IPS-18c (cell line): ENCODE measurements around the gene ARID2.

Source experiments
- H3K4me3 ChIP-seq: 2 replicates; pipeline ENCODE4 v1.7.0; 2013; ENCODE audit warnings: low read depth, mild to moderate bottlenecking, low read length, moderate library complexity; ENCODE audit not compliant: insufficient read depth
- H3K9me3 ChIP-seq: one replicate; pipeline ENCODE4 v1.6.1; 2013; ENCODE audit warnings: mild to moderate bottlenecking, low read length, moderate library complexity; ENCODE audit not compliant: control insufficient read depth, insufficient read depth

The ARID2 gene

DNA sequence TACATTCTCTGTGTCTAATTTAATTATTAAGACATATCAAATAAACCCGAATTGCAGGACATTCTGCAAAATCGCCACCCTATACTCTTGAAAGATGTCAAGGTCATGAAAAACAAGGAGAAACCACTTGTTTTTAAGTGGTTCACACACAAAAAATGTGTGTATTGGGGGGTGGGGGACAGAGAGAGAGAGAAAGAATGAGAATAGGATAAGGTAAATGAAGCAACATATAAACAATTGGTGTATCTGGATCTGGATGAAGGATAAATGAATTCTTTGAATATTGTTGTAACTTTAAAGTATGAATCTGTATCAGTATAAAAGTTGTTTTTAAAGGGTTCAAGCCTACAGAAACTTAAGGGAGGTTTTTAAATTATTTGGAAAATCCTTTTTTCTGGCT lies 72.1 kb downstream of the ARID2 start:
- no peak overlapping the region for H3K4me3 ChIP-seq
- H3K9me3 ChIP-seq, result no peaks in the 10 kb centered on the region

DNA sequence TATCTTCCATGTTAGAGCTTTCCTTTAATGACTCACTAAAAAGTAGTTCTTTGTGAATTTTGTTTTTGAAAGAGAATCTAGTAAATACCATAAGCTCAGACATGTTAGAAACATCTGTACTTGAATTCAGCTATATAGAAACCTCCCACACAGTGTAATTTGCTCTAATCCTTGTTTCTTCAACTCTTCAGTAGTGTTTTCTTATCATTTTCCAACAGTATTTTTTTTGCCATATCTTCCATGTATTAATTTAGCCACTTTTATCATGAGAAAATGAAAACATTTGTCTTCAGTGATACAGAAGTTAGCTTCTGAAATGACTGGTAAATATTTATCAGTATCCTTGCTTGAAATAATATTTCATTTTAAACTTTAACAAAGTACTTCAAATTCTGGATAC lies 73.6 kb downstream of the ARID2 start:
- Histone ChIP-seq H3K4me3 (no peak overlapping the region), H3K9me3 (no peaks in the 10 kb centered on the region)

DNA sequence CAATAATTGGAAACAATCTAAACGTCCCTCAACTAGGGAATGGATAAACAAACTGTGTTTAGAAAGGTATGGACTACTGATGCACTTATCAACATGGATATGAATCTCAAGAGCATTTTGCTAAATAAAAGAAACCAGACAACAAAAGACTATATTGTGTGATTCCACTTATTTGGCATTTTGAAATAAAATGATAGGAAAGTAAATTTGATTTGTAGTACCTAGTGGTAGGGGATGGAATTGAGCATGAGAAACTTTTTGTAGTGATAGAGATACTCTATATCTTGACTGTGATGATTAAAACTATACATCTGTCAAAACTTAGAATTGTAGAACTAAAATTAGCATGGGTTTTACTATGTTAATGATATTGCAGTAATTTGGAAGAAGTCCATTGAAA lies 87.1 kb downstream of the ARID2 start:
- Histone ChIP-seq H3K9me3 (no peaks in the 10 kb centered on the region), H3K4me3 (no peak overlapping the region)

DNA sequence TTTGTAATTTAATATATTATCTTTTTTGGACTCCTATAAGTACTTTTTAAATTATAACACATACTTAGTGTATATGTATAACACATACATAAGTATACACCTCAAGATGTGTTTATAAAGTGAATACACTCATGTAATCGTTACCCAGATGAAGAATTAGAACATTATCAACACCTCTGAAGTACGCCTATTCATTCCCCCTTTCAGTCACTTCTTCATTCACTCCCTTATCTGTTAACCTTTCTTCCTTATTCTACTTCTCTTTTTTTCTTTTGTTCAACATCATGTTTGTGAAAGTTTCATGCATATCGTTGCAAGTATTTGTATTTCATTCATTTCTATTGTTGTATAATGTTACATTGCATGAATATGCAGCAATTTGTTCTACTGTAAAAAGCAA lies 98.5 kb downstream of the ARID2 start:
- H3K4me3 ChIP-seq, result no peak overlapping the region
- H3K9me3 ChIP-seq, result no peaks in the 10 kb centered on the region

DNA sequence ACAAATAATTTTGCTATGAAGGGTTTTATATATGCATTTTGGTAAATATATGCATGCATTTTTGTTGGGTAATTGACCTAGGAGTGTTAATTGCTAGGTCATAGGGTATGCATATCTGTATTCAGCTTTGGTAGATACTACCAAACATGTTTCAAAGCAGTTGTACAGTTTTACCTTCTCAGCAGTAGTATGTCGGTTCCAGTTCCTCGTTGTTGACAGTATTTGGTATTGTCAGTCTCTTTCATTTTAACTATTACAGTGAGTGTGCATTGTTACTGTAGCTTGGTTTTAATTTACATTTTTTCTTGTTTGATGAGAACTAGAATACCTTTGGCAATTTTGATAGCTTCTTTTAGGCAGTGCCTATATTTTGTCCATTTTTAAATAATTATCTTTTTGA lies 98.9 kb downstream of the ARID2 start:
- Histone ChIP-seq H3K9me3 (no peaks in the 10 kb centered on the region), H3K4me3 (no peak overlapping the region)

DNA sequence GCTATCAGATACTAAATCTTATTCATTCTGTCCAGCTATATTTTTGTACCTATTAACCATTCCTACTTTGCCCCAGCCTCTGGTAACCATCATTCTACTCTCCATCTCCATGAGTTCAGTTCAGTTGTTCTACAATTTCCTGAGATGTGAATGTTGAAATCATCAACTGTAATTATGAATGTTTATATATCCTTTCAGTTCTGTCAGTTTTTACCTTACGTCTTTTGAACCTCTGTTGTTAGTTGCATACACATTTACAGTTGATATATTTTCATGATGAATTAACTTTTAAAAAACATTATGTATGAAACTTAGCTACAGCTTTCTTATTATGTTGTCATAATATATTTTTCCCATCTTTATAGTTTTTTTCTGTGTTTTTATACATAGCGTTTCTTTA lies 102.1 kb downstream of the ARID2 start:
- Histone ChIP-seq H3K4me3 (no peak overlapping the region), H3K9me3 (no peaks in the 10 kb centered on the region)

DNA sequence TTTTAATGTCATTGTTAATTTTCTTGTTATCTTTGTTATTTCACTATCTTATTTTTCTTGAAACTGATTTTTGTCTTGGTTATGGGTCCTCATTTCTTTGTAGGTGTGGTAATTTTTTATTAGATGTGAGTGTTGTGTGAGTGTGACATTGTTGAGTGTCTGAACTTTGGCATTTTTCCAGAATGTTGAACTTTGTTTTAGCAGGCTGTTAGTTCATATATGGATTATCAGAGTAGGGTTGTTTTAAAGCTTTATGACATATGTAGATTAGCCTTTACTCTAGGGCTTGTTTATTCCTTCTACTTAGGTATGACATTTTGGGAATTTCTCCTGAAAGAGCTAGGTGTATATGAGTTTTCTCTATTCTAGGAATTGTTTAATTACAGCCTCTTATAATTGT lies 103.9 kb downstream of the ARID2 start:
- Histone ChIP-seq H3K9me3 (no peaks in the 10 kb centered on the region), H3K4me3 (no peak overlapping the region)

DNA sequence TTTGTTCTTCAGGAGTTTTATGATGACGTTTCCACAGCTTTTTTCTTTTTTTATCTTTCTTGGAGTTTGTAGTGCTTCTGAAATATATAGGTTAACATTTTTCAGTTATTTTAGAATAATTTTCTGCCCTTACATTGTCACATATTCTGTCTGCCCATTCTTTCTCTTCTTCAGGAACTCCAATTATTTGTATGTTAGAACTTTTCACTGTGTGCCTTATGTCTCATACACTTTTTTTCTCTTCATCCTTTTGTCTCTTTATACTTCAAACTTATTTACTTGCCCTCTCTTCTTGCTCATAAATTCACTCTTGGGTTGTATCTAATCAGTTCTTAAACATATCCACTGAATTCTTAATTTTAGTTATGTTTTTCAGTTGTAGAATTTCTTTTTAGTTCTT lies 105.3 kb downstream of the ARID2 start:
- no peak overlapping the region for H3K4me3 ChIP-seq
- H3K9me3 ChIP-seq, result no peaks in the 10 kb centered on the region

DNA sequence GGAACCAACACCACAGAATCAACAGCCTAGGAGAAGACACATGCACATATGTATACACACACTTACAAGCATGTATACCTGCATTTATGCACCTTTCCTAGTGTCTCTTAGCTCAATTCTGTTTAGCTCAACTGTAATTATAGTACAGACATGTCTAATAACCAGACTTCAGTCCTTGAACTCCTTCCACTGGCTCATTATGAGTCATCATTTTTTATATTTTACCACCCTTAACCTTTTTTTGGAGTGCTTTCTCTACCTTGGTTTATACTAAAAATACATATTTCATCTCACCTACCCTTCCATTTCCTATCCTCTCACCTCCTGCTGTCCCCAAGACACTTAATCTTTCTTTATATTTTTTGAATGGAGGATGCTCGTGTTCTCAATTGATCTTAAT lies 110.4 kb downstream of the ARID2 start:
- Histone ChIP-seq H3K9me3 (no peaks in the 10 kb centered on the region), H3K4me3 (no peak overlapping the region)

DNA sequence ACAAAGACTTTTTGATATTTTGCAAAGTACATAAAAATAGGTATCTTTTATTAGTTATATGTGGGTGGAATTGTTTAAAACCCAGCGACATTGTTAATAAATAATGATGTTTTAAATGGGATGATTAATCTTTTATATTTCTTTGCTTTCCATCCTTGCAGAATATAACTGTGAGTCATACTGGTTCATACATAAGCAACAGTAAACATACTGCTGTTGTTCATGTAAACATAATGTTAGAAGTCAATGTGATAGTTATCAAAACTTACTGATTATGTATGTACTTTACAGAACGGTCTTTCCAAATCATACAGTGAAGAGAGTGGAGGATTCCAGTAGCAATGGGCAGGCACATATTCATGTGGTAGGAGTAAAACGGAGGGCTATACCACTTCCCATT lies 119.8 kb downstream of the ARID2 start:
- H3K4me3 ChIP-seq, result no peak overlapping the region
- no peaks in the 10 kb centered on the region for H3K9me3 ChIP-seq

DNA sequence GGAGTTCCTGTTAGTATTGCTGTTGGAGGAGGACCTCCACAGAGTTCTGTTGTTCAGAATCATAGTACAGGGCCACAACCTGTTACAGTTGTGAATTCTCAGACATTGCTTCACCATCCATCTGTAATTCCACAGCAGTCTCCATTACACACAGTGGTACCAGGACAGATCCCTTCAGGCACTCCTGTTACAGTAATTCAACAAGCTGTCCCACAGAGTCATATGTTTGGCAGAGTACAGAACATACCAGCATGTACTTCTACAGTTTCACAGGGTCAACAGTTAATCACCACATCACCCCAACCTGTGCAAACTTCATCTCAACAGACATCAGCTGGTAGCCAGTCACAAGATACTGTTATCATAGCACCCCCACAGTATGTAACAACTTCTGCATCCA lies 120.8 kb downstream of the ARID2 start:
- Histone ChIP-seq H3K9me3 (no peaks in the 10 kb centered on the region), H3K4me3 (no peak overlapping the region)

DNA sequence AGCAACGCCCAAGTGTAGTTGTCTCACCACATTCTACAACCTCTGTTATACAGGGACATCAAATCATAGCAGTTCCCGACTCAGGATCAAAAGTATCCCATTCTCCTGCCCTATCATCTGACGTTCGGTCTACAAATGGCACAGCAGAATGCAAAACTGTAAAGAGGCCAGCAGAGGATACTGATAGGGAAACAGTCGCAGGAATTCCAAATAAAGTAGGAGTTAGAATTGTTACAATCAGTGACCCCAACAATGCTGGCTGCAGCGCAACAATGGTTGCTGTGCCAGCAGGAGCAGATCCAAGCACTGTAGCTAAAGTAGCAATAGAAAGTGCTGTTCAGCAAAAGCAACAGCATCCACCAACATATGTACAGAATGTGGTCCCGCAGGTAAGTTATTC lies 123.0 kb downstream of the ARID2 start:
- no peaks in the 10 kb centered on the region for H3K9me3 ChIP-seq
- no peak overlapping the region for H3K4me3 ChIP-seq

DNA sequence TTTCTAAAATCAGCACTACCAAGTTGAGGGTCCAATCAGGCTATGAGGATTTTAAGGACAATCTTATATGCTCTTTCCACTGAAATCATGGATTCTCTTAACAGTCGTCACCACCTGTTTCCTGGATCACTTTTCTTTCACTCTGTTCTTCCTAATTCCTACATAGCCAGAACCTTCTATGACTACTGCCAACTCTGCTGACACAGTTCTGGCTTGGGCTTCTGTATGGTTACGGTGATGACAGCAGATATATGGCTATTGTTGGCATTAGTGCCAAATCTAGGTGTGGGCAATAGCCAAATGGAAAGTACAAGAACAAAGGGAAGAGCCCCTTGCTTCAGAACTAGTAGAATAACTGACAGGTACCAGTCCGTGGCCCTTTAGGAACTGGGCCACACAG lies 124.0 kb downstream of the ARID2 start:
- no peaks in the 10 kb centered on the region for H3K9me3 ChIP-seq

DNA sequence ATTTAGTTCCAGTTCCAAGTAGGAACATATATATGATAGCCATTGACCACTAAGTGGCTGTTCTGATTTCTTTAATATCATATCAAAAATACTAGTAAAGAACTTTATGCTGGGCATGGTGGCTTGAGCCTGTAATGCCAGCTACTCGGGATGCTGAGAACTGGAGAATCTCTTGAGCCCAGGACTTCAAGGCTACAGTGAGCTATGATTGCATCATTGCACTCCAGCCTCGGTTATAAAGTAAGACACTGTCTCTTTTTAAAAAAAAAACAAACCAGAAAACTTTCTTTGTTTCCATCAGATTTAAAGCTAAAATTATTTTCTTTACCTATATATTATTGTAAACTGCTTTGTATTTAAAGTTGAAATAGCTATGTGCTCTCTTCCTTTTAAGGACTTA lies 133.8 kb downstream of the ARID2 start:
- Histone ChIP-seq H3K4me3 (no peak overlapping the region), H3K9me3 (no peaks in the 10 kb centered on the region)

More for the DNA sequence above, 124.0 kb downstream of the ARID2 start:
- no peak overlapping the region for H3K4me3 ChIP-seq

DNA sequence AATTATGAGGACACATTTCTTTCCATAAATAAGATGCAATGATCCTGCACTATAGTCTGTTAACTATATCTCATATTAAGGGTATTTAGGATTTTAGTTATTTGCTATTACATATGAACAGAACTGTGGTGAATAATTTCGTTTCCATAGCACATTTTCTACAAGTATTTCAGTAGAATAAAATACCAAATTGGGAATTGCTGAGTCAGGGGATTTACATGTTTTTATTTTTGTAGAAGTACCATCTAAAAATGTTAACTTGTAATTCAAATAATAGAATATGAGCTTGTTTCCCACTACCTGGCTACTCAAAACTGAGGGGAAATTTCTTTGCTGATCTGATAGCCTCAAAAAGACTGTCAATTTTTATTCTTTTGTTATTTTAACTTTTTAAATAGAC lies 136.8 kb downstream of the ARID2 start:
- H3K9me3 ChIP-seq, result no peaks in the 10 kb centered on the region
- no peak overlapping the region for H3K4me3 ChIP-seq

DNA sequence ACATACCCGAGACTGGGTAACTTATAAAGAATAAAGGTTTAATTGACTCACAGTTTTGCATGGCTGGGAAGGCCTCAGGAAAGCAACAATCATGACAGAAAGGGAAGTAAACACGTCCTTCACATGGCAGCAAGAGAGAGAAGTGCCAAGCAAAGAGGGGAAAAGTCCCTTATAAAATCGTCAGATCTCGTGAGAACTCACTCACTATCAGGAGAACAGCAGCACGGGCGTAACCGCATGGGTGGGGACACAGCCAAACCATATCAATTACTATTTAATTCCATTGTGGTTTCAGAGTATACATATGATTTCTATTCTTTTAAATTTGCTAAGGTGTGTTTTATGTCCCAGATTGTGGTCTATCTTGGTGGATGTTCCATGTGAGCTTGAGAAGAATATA lies 142.9 kb downstream of the ARID2 start:
- Histone ChIP-seq H3K4me3 (no peak overlapping the region), H3K9me3 (no peaks in the 10 kb centered on the region)

DNA sequence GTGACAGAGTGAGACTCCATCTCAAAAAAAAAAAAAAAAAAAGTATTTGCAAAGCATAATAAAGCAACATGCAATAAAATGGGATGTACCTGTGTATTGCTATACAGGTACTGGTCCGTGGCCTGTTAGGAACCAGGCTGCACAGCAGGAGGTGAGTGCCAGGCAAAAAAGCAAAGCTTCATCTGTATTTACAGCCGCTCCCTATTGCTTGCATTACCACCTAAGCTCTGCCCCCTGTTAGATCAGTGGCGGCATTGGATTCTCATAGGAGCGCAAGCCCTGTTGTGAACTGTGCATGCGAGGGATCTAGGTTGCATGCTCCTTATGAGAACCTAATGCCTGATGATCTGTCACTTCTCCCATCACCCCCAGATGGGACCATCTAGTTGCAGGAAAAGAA lies 147.6 kb downstream of the ARID2 start:
- H3K9me3 ChIP-seq, result no peaks in the 10 kb centered on the region

DNA sequence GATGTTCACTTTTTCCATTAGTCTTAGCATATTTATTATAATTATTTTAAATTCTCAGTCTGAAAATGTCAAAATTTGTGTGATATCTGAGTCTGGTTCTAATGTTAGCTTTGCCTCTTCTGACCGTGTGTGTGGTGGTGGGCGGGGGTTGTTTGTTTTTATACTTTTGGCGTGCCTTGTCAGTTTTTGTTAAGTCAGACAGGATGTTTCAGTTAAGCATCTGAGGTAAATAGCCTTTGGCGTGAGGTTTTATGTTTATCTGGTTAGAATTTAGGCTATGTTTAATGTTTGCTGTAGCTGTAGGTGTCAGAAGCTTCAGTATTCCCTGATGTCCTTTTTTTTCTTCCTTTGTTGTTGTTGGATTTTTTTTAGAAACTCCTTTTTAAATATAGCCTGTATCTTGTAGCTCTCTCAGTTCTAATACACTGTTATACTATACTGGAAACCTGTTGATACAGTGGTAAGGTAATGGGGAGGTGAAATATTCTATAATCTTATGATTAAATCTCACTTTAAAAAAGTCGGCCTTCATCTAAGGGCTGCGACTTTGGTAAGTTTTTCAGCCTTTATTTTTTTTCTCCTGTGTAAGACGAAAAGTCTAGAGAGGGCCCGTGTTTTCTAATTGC lies 149.2 kb downstream of the ARID2 start:
- Histone ChIP-seq H3K9me3 (no peaks in the 10 kb centered on the region), H3K4me3 (no peak overlapping the region)

More for the DNA sequence above, 147.6 kb downstream of the ARID2 start:
- H3K4me3 ChIP-seq, result no peak overlapping the region

DNA sequence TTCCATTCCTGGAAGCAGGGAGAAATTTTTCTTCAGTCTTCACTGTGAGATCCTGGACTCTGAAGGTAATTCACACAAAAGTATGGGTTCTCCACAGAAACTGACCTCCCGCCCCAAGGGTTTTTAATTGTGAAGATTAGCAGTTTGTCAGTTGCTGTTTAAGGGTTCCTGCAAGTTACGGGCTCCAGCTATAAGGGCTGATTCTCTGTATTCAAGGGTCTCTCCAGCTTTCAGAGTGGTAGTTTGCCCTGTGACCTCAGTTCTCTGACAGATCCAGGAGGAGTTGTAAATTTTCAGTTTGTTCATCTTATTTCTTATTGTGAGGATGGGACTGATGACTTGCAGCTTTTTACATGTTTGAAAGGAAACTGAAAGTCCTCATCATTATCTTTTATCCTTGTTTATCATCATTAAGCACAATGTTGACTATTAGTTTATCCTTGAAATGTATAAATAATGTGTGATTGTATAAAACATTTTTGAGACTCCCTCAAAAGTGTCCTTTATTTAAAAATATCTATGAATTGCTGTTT lies 149.9 kb downstream of the ARID2 start:
- no peaks in the 10 kb centered on the region for H3K9me3 ChIP-seq

More for the DNA sequence above, 149.9 kb downstream of the ARID2 start:
- no peak overlapping the region for H3K4me3 ChIP-seq
